Ramos (cell line): Measurements from ENCODE around the gene PBOV1.

Experiments
- in situ Hi-C: fragments of 300-500 bp; cut with MboI; formaldehyde crosslinking; loops from one replicate; pipeline ENCODE4 v1.14.3; 2022; ENCODE audit warnings: low sequenced_read_pairs; ENCODE audit not compliant: unreplicated experiment

PBOV1 gene

GRCh38 chr6:138206862-138207261 is 11.4 kb downstream of the PBOV1 start:
- in situ Hi-C loops, result no loop called here

DNA sequence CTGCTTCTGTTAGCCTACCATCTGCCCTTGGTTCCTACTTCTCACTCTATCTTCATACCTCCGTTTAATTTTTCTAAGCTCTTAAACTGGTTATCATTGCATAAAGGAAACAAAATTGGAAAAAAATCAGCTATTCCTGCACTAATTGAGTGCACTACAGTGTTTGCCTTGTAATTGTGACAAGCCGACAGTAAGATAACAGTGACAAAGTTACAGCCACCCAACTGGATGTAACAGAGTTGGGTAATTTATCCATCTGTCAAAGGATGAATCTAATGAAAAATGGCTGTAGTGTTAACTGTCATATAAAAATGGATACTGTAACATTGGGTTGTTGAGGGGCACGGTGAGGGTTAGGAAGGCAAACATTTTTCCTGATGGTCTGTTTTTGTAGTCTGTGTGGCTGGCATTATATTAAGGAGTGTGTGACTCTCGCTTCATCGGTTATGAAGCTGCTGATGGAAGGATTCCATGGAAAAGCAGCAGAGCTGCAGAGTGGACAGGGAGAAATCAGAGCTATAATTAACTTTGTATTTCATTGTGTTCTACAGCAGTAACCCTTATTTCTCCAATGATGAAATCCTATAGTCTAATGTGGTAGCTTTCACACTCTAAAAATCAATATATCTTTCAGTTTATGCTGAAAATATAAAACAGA is 12.7 kb downstream of the PBOV1 start:
- in situ Hi-C loops, result no loop called here

- in situ Hi-C loops, result no loop called here
Observed at GRCh38 chr6:138204792-138205384, 13.4 kb downstream of the PBOV1 start.

GRCh38 chr6:138204303-138204702 is 14.0 kb downstream of the PBOV1 start:
- in situ Hi-C loops, result no loop called here

DNA sequence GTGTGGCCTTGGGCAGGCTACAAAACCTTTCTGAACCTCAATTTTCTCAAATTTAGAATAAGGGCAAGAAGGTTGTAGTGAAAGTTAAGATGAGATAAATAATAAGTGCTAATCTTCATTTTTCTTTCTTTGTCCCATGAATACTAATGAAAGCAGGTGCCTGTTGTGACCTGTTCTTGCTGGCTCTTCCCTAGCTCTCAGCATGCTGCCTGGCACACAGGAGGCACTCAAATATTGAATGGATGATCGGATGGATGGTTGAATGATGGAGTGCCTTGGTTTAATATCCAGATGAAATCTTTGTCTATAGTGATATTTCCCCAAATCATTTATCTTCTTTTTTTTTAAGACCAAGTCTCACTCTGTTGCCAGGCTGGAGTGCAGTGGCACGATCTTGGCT is 15.0 kb downstream of the PBOV1 start:
- in situ Hi-C loops, result no loop called here

GRCh38 chr6:138201836-138202235 is 16.5 kb downstream of the PBOV1 start:
- in situ Hi-C loops, result no loop called here

- in situ Hi-C loops, result no loop called here
Observed at GRCh38 chr6:138198430-138199091, 19.7 kb downstream of the PBOV1 start.

DNA sequence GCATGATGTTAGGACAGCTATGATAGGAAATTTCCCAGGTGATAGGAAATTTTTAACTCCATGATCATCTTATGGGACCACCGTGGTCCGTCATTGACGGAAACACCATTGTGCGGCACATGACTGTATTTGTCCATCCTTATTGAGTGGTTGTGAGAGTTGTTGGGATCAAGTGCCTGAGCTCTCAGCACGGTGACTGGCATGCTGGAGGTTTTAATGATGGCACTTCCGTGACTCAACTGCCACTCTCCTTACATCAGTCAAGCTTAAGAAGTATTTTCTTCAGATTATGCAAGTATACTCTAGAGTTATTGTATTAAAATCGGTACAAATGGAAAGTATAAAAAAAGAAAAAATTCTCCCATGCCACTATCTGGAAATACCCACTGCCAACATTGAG is 20.7 kb downstream of the PBOV1 start:
- in situ Hi-C loops, result no loop called here

DNA sequence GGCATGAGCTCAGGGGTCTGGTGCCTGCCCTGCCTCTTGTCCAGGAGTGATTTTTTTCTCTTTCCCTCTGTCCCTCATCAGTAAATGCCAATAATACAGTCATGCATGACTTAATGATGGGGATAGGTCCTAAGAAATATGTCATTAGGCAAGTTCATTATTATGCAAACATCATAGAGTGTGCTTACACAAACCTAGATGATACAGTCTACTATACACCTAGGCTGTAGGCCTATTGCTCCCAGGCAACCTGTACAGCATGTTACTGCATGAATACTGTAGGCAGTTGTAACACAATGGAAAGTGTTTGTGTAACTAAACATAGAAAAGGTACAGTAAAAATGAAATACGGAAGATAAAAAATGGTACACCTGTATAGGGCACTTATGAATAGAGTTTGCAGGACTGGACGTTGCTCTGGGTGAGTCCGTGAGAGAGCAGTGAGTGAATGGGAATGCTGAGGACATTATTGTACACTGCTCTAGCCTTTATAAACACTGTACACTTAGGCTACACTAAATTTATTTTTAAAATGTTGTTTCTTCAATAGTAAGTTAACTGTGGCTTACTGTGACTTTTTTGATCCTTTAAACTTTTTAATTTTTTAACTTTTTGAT is 22.1 kb downstream of the PBOV1 start:
- in situ Hi-C loops, result no loop called here

DNA sequence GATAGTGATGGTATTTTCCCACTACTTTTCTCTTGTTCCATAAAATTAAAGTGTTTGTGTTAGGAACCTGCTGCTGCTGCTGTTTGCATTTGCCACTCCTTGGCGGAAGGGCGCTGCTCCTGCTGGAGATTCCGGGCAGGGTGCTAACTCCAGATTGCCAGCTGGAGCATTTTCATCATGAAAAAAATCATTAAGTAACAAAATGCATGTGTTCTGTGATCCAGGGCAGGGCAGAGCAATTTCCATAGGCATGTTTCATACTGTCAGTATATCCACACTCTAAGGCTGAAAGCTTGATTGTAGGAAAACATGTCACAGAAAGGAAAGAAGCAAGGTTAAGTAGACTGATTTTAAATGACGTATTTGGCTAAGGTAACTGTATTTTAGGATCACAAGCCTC is 24.0 kb downstream of the PBOV1 start:
- in situ Hi-C loops, result no loop called here

GRCh38 chr6:138188278-138188941 is 29.9 kb downstream of the PBOV1 start:
- in situ Hi-C loops, result no loop called here

- in situ Hi-C loops, result no loop called here
Observed at GRCh38 chr6:138187156-138187555, 31.1 kb downstream of the PBOV1 start.

DNA sequence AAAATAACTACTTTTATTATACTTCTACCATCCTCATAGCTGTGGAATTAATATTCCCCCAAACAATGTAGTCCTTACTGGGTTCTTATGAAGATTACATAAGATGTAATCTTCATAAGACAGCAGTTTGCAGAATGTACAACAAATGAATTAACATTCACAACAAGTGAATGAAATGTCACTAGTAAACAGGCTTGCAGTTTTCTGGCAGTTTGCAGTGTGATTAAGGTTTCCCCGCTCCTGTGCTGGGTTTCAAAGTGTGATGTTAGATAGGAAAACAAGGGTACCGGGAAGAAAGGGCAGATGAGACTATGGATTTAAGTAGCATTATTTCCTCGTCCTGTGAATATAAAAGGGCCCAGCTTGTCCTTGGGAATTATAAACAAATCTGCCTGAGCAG is 34.1 kb downstream of the PBOV1 start:
- in situ Hi-C loops, result no loop called here

DNA sequence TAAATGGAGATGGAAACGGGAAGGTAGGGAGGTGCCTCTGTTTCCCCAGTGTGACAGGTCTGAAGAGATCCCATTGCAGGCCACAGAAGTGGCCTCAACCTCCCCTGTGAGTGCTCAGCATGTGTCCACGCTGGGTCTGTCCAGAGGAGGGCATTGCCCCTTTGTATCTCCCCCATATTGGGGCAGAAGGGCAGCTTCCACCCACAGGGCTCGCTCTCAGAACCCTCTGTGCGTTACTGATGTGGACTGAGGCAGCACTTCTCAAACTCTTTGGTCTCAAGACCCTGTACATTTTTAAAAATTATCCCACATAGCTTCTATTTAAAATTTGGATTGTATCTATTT is 34.5 kb downstream of the PBOV1 start:
- in situ Hi-C loops, result no loop called here

GRCh38 chr6:138182939-138183789 is 35.1 kb downstream of the PBOV1 start:
- in situ Hi-C loops, result no loop called here

- in situ Hi-C loops, result no loop called here
Observed at GRCh38 chr6:138176652-138177232, 41.5 kb downstream of the PBOV1 start.

DNA sequence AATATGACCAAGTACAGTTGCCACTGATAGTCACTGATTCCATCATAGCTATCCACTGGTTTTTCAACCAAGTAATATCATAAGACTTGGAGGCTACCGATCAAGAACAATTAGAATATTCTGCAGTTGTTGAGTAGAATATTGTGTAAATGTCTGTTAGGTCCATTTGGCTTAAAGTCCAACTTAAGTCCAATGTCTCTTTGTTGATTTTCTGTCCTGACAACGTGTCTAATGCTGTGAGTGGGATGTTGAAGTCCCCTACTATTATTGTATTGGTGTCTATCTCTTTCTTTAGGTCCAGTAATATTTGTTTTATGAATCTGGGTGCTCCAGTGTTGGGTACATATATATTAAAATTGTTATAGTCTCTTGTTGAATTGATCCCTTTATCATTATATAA is 42.7 kb downstream of the PBOV1 start:
- in situ Hi-C loops, result no loop called here
